Measurements from ENCODE around the gene RADX. TPM values are rescaled to one million over a fixed set of nuclear protein-coding genes. Genes with fewer than 3 reads are reported as not detected.

The RADX gene
- total and polyA plus RNA-seq, 2 of the 13 experiments (the other 11 are each of a cell fraction or from before 2014, with no cell fraction given), result 1.1 to 2.7 TPM

GRCh38 chrX:106726485-106727437, 115.0 kb downstream of the RADX start, which contains the start of gene RNF128 (continued):
- TF ChIP-seq, protein P1, sequence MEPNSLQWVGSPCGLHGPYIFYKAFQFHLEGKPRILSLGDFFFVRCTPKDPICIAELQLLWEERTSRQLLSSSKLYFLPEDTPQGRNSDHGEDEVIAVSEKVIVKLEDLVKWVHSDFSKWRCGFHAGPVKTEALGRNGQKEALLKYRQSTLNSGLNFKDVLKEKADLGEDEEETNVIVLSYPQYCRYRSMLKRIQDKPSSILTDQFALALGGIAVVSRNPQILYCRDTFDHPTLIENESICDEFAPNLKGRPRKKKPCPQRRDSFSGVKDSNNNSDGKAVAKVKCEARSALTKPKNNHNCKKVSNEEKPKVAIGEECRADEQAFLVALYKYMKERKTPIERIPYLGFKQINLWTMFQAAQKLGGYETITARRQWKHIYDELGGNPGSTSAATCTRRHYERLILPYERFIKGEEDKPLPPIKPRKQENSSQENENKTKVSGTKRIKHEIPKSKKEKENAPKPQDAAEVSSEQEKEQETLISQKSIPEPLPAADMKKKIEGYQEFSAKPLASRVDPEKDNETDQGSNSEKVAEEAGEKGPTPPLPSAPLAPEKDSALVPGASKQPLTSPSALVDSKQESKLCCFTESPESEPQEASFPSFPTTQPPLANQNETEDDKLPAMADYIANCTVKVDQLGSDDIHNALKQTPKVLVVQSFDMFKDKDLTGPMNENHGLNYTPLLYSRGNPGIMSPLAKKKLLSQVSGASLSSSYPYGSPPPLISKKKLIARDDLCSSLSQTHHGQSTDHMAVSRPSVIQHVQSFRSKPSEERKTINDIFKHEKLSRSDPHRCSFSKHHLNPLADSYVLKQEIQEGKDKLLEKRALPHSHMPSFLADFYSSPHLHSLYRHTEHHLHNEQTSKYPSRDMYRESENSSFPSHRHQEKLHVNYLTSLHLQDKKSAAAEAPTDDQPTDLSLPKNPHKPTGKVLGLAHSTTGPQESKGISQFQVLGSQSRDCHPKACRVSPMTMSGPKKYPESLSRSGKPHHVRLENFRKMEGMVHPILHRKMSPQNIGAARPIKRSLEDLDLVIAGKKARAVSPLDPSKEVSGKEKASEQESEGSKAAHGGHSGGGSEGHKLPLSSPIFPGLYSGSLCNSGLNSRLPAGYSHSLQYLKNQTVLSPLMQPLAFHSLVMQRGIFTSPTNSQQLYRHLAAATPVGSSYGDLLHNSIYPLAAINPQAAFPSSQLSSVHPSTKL (CRISPR knock-in tag; IDR thresholded peaks at IDR 0.05), result no peak
- no peak for TF ChIP-seq ZNF17 (CRISPR knock-in tag; IDR thresholded peaks at IDR 0.05)
- no peak for TF ChIP-seq U2AF2 (IDR thresholded peaks at IDR 0.05; ENCODE audit: low read depth, low read length)
- TF ChIP-seq ZNF570 (CRISPR knock-in tag; IDR thresholded peaks at IDR 0.05; ENCODE audit: borderline replicate concordance), result no peak
- TF ChIP-seq, protein P2, sequence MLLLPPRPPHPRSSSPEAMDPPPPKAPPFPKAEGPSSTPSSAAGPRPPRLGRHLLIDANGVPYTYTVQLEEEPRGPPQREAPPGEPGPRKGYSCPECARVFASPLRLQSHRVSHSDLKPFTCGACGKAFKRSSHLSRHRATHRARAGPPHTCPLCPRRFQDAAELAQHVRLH (CRISPR knock-in tag; IDR thresholded peaks at IDR 0.05; ENCODE audit: borderline replicate concordance, low read depth), result no peak
- TF ChIP-seq, protein P3, sequence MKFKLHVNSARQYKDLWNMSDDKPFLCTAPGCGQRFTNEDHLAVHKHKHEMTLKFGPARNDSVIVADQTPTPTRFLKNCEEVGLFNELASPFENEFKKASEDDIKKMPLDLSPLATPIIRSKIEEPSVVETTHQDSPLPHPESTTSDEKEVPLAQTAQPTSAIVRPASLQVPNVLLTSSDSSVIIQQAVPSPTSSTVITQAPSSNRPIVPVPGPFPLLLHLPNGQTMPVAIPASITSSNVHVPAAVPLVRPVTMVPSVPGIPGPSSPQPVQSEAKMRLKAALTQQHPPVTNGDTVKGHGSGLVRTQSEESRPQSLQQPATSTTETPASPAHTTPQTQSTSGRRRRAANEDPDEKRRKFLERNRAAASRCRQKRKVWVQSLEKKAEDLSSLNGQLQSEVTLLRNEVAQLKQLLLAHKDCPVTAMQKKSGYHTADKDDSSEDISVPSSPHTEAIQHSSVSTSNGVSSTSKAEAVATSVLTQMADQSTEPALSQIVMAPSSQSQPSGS (CRISPR knock-in tag; IDR thresholded peaks at IDR 0.05), result peak; percentile 13; the same call in 1 of the 2 replicates
- TF ChIP-seq EZH2 (conservative IDR thresholded peaks at IDR 0.05; ENCODE audit: low read depth, low read length), result no peak
- no peak for TF ChIP-seq STAG1 (CRISPR knock-in tag; IDR thresholded peaks at IDR 0.05)
- no peak for TF ChIP-seq NFE2L2 (IDR thresholded peaks at IDR 0.05; ENCODE audit: low read length)
- TF ChIP-seq REST (IDR thresholded peaks at IDR 0.05; ENCODE audit: borderline replicate concordance in 1 of 2, low read depth in 1 of 2, low read length in 2 of 2), result peak in 1 of 2 experiments; percentile 10; a peak in 1 of 4 replicates
- no peak for TF ChIP-seq SMAD9 (CRISPR knock-in tag; IDR thresholded peaks at IDR 0.05)
- TF ChIP-seq NR2F2 (IDR thresholded peaks at IDR 0.05; ENCODE audit: borderline replicate concordance, low read depth), result no peak
- TF ChIP-seq HMGXB4 (CRISPR knock-in tag; IDR thresholded peaks at IDR 0.05; ENCODE audit: borderline replicate concordance in 1 of 2, low read depth in 1 of 2), result peak; percentile 67 to 68; a peak in 1 of 4 replicates
- no peak for TF ChIP-seq DNMT1 (CRISPR knock-in tag; IDR thresholded peaks at IDR 0.05)
- no peak for TF ChIP-seq REPIN1 (CRISPR knock-in tag; IDR thresholded peaks at IDR 0.05; ENCODE audit: borderline replicate concordance, low read depth)
